Measurements from ENCODE around the gene CACNB1. TPM values are rescaled to one million over a fixed set of nuclear protein-coding genes. Genes with fewer than 3 reads are reported as not detected.

The CACNB1 gene
- total and polyA plus RNA-seq, 2 of the 4 experiments (the other 2 are of a cell fraction) = 2.5 to 8.6 TPM

DNA sequence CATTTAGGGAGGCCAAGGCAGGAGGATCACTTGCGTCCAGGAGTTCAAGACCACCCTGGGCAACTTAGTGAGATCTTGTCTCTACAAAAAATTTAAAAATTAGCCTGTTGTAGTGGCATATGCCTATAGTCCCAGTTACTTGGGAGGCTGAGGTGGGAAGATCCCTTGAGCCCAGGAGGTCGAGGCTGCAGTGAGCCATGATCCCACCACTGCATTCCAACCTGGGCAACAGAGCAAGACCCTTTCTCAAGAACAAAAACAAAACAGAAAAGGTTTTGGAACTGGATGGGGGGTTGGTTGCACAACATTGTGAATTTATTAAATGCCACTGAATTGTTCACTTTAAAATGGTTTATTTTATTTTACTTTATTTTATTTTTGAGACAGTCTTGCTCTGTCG is 67.3 kb downstream of the CACNB1 start:
- Histone ChIP-seq H3K9me1 (ENCODE audit: insufficient read depth, low read length) (peaks cover 11% of the 10 kb centered on the region), H3K4me2 (ENCODE audit: low read depth, low read length) (no peak overlapping the region), H3K23ac (ENCODE audit: low read depth, low read length) (no peak overlapping the region), H2BK15ac (ENCODE audit: low read depth, low read length) (no peak overlapping the region), H2BK120ac (ENCODE audit: low read depth, low read length) (no peak overlapping the region), H3K36me3 (ENCODE audit: control insufficient read depth, insufficient read depth, low read length) (no peaks in the 10 kb centered on the region), H4K20me1 (ENCODE audit: insufficient read depth, low read length) (no peaks in the 10 kb centered on the region), H3K27ac (ENCODE audit: insufficient read depth, low read length) (no peak overlapping the region), H3K56ac (ENCODE audit: extremely low read depth, insufficient read depth, low read length) (no peak overlapping the region), H3K79me1 (ENCODE audit: low read depth in 1 of 2, low read length in 2 of 2) (no peaks in the 10 kb centered on the region), H3K9me3 (ENCODE audit: control insufficient read depth, insufficient read depth, low read length) (no peaks in the 10 kb centered on the region), H2AK9ac (replicated peaks; ENCODE audit: low read depth, low read length, poor library complexity) (no peak overlapping the region), H3K14ac (replicated peaks; ENCODE audit: low read depth, low read length) (no peak overlapping the region), H4K5ac (ENCODE audit: low read depth, low read length) (no peak overlapping the region), H2BK20ac (ENCODE audit: low read depth, low read length) (no peak overlapping the region), H3K9ac (ENCODE audit: low read depth, low read length) (no peak overlapping the region), H3K18ac (ENCODE audit: low read depth, low read length) (no peak overlapping the region), H4K91ac (ENCODE audit: insufficient read depth, low read depth, low read length) (no peak overlapping the region), H2BK5ac (ENCODE audit: low read depth, low read length, poor library complexity, severe bottlenecking) (no peak overlapping the region), H3K27me3 (ENCODE audit: control insufficient read depth, insufficient read depth, low read length) (no peaks in the 10 kb centered on the region), H3K4me3 (ENCODE audit: insufficient read depth, low read depth, low read length) (no peak overlapping the region), H3K4me1 (ENCODE audit: control insufficient read depth, insufficient read depth, low read length) (peaks cover 11% of the 10 kb centered on the region), H2AK5ac (ENCODE audit: low read depth, low read length) (no peak overlapping the region), H3K4ac (ENCODE audit: low read depth, low read length) (no peak overlapping the region), H4K8ac (ENCODE audit: low read depth in 2 of 2, low read length in 2 of 2) (no peak overlapping the region), H2AFZ (replicated peaks; ENCODE audit: low read length, poor library complexity) (no peak overlapping the region)
- CTCF ChIA-PET = no interaction called here
- no peak for DNase-seq
- dilution Hi-C loops (cut with HindIII; ENCODE audit: low sequenced_read_pairs, unreplicated experiment) = no loop called here
- BruUV-seq (replicated peaks) = no TSS peak
- intact Hi-C loops (cut with micrococcal nuclease) = no loop called here
- no peak for TF ChIP-seq RCOR1 (IDR thresholded peaks at IDR 0.05; ENCODE audit: insufficient replicate concordance, low read length)
- TF ChIP-seq, protein P1, sequence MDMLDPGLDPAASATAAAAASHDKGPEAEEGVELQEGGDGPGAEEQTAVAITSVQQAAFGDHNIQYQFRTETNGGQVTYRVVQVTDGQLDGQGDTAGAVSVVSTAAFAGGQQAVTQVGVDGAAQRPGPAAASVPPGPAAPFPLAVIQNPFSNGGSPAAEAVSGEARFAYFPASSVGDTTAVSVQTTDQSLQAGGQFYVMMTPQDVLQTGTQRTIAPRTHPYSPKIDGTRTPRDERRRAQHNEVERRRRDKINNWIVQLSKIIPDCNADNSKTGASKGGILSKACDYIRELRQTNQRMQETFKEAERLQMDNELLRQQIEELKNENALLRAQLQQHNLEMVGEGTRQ (IDR thresholded peaks at IDR 0.05; ENCODE audit: low read depth, low read length) = no peak
- TF ChIP-seq NFE2L2 (IDR thresholded peaks at IDR 0.05; ENCODE audit: low read depth, low read length) = no peak
- TF ChIP-seq MAFK (IDR thresholded peaks at IDR 0.05; ENCODE audit: low read depth, low read length) = no peak
- TF ChIP-seq, protein P2, sequence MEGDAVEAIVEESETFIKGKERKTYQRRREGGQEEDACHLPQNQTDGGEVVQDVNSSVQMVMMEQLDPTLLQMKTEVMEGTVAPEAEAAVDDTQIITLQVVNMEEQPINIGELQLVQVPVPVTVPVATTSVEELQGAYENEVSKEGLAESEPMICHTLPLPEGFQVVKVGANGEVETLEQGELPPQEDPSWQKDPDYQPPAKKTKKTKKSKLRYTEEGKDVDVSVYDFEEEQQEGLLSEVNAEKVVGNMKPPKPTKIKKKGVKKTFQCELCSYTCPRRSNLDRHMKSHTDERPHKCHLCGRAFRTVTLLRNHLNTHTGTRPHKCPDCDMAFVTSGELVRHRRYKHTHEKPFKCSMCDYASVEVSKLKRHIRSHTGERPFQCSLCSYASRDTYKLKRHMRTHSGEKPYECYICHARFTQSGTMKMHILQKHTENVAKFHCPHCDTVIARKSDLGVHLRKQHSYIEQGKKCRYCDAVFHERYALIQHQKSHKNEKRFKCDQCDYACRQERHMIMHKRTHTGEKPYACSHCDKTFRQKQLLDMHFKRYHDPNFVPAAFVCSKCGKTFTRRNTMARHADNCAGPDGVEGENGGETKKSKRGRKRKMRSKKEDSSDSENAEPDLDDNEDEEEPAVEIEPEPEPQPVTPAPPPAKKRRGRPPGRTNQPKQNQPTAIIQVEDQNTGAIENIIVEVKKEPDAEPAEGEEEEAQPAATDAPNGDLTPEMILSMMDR (conservative IDR thresholded peaks at IDR 0.05; ENCODE audit: low read depth, low read length) = no peak
- TF ChIP-seq MAZ (IDR thresholded peaks at IDR 0.05; ENCODE audit: borderline replicate concordance, low read depth, low read length) = no peak
- no peak for TF ChIP-seq RFX5 (IDR thresholded peaks at IDR 0.05; ENCODE audit: low read depth, low read length)
- TF ChIP-seq RAD21 (IDR thresholded peaks at IDR 0.05; ENCODE audit: low read length) = no peak
- no peak for TF ChIP-seq MXI1 (IDR thresholded peaks at IDR 0.05; ENCODE audit: borderline replicate concordance, low read depth, low read length)
- no peak for TF ChIP-seq CEBPB (IDR thresholded peaks at IDR 0.05; ENCODE audit: low read depth, low read length)
- TF ChIP-seq CHD1 (IDR thresholded peaks at IDR 0.05; ENCODE audit: low read depth, low read length) = no peak
- no peak for TF ChIP-seq FOS (IDR thresholded peaks at IDR 0.05; ENCODE audit: low read depth, low read length)
- TF ChIP-seq, protein P3, sequence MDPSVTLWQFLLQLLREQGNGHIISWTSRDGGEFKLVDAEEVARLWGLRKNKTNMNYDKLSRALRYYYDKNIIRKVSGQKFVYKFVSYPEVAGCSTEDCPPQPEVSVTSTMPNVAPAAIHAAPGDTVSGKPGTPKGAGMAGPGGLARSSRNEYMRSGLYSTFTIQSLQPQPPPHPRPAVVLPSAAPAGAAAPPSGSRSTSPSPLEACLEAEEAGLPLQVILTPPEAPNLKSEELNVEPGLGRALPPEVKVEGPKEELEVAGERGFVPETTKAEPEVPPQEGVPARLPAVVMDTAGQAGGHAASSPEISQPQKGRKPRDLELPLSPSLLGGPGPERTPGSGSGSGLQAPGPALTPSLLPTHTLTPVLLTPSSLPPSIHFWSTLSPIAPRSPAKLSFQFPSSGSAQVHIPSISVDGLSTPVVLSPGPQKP (IDR thresholded peaks at IDR 0.05; ENCODE audit: borderline replicate concordance, low read depth, low read length) = no peak
- TF ChIP-seq POLR2A (IDR thresholded peaks at IDR 0.05; ENCODE audit: low read depth, low read length) = no peak
- no peak for TF ChIP-seq SMC3 (IDR thresholded peaks at IDR 0.05; ENCODE audit: low read depth, low read length)
- POLR2A ChIA-PET (ENCODE audit: unreplicated experiment) = no interaction called here
- ATAC-seq (ENCODE audit: low read depth) = no peak
- no CpG with 5 or more reads among the region's 3 CpGs for WGBS, 2 experiments (ENCODE audit: extremely low coverage in 2 of 2, insufficient read length in 1 of 2)
- in situ Hi-C loops (cut with MboI; ENCODE audit: low sequenced_read_pairs) = no loop called here

All from IMR-90 (cell line).